SK-N-MC (cell line): Measurements from ENCODE around the gene TNFAIP2.

Experiments
- FOXP2 ChIP-seq: optimal IDR thresholded peaks from 2 replicates; pipeline ENCODE3; 2011; ENCODE audit warnings: mild to moderate bottlenecking, moderate library complexity; ENCODE audit not compliant: insufficient read depth; ENCODE audit errors: extremely low read length, control extremely low read depth
- POLR2AphosphoS5 ChIP-seq: IDR thresholded peaks from 2 replicates; pipeline ENCODE4 v1.6.1; 2012; ENCODE audit warnings: mild to moderate bottlenecking, low read depth, low read length, borderline replicate concordance

GRCh38 chr14:103089386-103090335 is 33.6 kb upstream of the TNFAIP2 start:
- TF ChIP-seq POLR2AphosphoS5 (no peak), FOXP2 (no peak)
